LoVo (cell line): ENCODE results near the gene SCARF1.

Experiments used
- DNase-seq: peaks from one replicate; pipeline ENCODE4 v3.0.0-alpha.2; 2016; ENCODE audit warnings: low spot score

SCARF1 gene

GRCh38 chr17:1648963-1649843, 3.7 kb upstream of the SCARF1 start:
- DNase-seq, result peak; percentile 91

GRCh38 chr17:1648173-1648962, 2.8 kb upstream of the SCARF1 start:
- no peak for DNase-seq

DNA sequence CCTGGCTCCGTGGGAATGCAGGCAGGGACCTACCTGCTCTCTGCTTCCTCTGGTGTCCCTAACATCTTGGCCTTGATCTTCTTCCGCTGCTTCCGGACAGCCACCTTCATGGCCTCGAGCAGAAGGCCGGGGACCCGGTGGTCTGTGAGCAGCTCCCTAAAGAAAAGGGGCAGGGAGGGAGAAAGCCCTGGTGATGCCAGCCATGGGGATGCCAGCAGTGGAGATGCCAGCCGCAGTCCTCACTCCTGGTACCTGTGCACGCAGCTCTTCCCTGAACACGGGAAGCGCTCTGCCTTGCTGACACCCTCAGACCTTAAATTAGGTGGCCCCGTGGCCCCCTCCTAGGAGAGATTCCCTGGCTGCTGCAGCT, 2.3 kb upstream of the SCARF1 start:
- DNase-seq, result no peak

DNA sequence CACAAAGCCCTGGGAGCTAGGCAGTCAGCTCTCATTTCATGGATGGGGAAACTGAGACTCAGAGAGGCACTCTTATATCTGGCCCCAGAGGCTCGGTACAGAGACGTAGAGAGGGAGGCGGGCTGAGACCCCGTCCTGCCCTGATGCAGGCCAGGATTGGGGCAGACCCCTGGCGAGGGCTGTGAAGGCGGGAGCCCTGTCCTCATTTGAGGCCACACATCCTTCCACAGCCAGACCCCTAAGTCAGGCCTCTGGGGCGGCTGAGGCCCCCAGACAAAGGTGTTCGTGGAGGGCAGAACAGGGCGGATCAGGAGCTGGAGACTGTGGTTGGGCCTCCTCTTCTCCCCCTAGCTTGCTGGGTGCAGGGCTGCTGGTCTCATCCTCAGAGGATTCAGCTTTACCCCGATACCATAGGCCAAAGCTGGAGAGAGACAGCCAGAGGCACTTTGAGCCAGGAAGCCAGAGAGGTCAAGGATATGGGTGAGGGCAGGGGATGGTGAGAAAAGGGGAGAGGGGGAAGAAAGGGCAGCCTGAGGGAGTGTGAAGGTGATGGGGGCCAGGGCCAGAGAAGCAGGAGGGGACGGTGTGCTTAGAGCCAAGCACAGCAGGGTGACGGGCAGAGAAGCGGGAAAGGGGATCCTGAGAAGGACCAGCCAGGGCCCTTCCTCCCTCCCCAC, 805 bp upstream of the SCARF1 start:
- no peak for DNase-seq

GRCh38 chr17:1644493-1645206, 882 bp downstream of the SCARF1 start:
- no peak for DNase-seq

GRCh38 chr17:1643999-1644492, 1.5 kb downstream of the SCARF1 start:
- no peak for DNase-seq

- DNase-seq, result peak; percentile 61
Observed at GRCh38 chr17:1643293-1643998, 2.1 kb downstream of the SCARF1 start.

DNA sequence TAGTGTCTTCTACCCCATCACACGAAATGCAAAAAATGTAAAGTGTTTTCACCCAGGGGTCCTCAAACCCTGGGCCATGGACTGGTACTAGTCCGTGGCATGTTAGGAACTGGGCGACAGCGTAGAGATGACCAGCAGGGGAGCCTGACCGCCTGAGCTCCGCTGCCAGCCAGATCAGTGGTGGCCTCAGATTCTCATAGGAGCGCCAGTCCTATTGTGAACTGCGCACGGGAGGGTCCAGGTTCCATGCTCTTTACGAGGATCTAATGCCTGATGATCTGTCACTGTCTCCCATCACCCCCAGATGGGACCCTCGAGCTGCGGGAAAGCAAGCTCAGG, 4.5 kb downstream of the SCARF1 start:
- DNase-seq, result no peak

DNA sequence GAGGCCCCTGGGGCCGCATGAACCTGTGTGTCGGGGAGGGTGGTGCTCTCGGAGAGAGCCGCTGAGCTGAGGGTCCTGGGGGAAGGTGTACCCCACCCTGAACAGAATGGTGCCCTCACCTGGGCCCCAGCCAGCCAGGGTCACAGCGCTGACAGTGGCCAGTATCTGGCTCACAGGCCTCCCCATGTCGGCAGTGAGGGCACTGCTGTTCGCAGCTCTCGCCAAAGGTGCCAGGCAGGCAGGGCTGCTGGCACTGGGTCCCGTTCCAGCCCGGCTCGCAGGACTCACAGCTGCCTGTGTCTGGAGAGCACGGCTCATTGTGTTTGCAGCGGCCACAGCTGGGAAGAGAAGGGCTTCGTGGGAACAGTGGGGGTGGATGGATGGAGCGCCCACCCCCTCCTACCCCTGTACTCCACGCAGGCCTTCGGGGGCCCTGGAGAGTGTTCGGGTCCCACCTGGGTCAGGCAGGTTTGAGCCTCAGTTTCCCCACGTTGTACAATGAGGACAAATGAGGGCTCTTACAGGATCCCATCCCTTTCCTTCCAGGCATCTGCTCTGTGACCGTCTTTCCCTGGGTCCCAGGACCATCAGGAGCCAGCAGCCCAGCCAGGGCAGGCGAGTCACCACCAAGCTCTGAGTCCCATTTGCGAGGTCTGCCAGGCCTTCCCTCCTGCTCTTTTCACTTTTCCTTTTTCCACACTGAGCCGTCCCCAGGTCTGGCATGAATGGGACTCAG, 5.0 kb downstream of the SCARF1 start:
- DNase-seq, result no peak

DNA sequence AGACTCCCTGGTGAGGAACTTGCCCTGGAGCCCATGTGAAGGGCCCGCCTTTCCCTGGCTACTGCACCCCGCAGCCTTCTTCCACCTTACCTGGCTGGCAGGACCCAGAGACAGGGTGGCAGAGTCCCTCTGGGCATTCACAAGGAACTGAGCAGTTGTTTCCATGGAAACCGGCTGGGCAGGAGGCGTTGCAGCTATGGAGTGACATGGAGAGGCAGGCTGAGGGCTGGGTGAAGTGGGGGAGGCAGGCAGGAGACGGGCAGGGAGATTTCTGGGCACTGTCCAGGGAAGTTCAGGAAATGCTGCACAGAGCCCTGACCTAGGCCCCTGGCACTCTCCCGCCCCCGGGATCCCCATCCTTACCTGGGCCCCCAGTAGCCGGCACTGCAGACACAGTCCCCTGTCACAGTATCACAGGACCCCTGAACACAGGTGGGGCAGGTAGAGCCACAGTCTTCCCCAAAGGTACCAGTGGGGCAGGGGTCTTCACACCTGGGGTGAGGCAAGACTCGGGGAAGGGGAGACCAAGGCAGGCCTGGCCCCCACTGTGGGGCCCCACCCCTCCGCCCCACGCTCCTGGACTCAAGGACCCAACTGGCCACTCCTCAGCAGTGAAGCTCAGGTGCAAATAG, 5.9 kb downstream of the SCARF1 start:
- no peak for DNase-seq

- DNase-seq, result no peak
Observed at GRCh38 chr17:1638624-1639300, 6.8 kb downstream of the SCARF1 start.

- no peak for DNase-seq
Observed at GRCh38 chr17:1638171-1638590, 7.4 kb downstream of the SCARF1 start.

GRCh38 chr17:1636732-1637285, 8.7 kb downstream of the SCARF1 start:
- no peak for DNase-seq

DNA sequence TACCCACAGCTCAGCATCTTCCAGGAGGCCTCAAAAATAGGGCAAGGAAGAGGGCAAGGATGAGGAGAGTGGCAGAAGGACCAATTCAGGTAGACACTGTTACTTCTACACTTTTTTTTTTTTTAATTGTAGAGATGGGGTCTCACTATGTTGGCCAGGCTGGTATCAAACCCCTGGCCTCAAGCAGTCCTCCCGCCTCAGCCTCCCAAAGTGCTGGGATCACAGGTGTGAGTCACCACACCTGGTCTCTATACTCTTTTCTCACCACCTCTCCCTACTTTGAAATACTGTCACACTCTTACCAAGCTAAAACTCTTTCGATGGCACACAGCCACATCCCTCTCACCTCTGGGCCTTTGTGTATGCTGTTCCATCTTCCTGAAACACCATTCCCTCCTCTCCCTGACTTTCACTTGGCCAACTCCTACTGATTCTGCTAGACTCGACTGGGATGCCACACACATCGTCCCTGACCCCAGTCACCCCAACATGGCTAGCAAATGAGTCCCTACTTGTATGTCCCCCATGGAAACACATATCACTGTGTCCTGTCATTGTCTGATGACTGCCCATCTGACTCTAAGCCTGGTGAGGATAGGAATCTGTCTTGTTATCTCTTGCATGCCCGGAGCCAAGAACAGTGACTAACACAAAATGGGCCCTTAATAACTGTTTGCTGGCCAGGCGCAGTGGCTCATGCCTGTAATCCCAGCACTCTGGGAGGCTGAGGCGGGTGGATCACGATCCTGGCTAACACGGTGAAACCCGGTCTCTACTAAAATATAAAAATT, 9.7 kb downstream of the SCARF1 start:
- no peak for DNase-seq

- no peak for DNase-seq
Observed at GRCh38 chr17:1634841-1635650, 10.5 kb downstream of the SCARF1 start.

DNA sequence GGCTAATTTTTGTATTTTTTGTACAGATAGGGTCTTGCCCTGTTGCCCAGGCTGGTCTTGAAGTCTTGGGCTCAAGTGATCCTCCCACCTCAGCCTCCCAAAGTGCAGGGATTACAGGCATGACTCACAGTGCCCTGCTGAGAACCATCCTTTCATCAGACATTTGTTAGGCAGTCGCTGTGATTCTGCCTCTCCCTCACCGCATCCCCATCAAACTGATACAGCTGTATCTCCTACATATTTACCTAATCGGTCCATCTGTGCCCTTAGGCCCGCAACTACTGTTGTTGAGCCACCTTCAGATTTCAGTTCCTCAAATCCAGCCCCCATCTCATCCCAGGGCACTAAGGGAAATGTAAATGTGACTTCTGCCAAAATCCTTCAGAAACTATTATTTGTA, 14.9 kb downstream of the SCARF1 start:
- no peak for DNase-seq

DNA sequence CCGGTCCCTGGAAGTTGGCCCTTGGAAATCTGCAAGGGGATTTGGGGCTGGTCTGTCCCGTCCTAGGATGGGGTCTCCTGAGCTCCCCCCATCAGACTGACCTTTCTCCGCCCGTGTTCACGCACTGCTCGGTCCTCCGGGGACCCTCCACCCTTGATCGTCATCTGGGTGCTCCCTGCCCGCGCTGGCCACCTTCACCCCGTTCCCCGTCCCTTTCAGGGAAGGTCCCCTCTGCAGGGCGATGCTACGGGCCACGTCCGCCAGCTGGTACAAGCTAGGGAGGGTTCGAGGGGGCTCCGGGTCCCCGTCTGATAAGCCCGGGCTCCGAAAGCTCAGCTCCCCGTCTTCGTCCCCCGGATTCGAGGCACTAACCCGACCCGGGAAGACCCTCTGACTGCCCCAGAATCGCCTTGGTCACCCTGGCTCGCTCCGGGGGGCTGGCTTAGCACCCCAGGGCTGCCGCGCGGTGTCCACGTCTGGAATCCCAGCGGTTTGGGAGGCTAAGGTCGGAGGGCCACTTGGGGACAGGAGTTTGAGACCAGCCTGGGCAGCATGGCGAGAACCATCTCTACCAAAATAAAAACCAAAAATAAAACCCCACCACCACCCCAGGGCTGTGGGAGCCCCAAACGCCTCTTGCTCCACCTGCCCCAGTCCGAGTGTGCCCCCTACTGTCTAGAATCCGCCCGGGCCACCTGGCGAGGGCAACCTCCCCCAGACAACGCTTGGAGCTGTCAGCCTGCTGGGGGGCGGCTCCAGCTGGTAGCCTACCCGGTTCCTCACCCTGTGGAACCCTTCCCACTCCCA, 15.8 kb downstream of the SCARF1 start:
- DNase-seq, result no peak
